NB4 (cell line): Measurements from ENCODE around the gene RPS23.

ENCODE experiments used
- MYC ChIP-seq: IDR thresholded peaks from 2 replicates; pipeline ENCODE4 v1.6.1; 2011; ENCODE audit warnings: low read depth, low read length
- POLR2A ChIP-seq: IDR thresholded peaks from 2 replicates; pipeline ENCODE4 v1.6.1; 2011; ENCODE audit warnings: mild to moderate bottlenecking; ENCODE audit not compliant: insufficient read length; ENCODE audit errors: extremely low read depth
- TF ChIP-seq, protein P1 (sequence below): IDR thresholded peaks from one replicate; pipeline ENCODE4 v1.5.1; 2012; ENCODE audit warnings: low read depth, low read length
- TF ChIP-seq, protein P2 (sequence below): IDR thresholded peaks from 2 replicates; pipeline ENCODE4 v1.6.1; 2011; ENCODE audit warnings: low read depth, low read length

DNA sequence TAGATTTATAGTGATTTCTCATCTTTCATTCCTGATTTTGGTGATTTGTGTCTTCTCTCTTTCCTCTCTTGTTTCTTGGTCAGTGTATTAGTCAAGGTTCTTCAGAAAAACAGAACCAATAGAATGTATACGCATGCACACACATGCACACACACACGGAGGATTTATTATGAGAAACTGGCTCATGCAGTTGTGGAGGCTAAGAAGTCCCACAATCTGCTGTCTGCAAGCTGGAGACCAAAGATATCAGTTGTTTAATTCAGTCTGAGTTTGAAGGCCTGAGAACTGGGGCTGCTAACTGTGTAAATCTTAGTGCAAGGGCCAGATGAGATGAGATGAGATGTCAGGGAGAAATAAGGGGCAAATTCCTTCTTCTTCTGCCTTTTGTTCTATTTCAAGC is 5.7 kb upstream of the RPS23 start:
- TF ChIP-seq POLR2A: no peak
- TF ChIP-seq, protein P1, sequence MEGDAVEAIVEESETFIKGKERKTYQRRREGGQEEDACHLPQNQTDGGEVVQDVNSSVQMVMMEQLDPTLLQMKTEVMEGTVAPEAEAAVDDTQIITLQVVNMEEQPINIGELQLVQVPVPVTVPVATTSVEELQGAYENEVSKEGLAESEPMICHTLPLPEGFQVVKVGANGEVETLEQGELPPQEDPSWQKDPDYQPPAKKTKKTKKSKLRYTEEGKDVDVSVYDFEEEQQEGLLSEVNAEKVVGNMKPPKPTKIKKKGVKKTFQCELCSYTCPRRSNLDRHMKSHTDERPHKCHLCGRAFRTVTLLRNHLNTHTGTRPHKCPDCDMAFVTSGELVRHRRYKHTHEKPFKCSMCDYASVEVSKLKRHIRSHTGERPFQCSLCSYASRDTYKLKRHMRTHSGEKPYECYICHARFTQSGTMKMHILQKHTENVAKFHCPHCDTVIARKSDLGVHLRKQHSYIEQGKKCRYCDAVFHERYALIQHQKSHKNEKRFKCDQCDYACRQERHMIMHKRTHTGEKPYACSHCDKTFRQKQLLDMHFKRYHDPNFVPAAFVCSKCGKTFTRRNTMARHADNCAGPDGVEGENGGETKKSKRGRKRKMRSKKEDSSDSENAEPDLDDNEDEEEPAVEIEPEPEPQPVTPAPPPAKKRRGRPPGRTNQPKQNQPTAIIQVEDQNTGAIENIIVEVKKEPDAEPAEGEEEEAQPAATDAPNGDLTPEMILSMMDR: no peak
- TF ChIP-seq, protein P2, sequence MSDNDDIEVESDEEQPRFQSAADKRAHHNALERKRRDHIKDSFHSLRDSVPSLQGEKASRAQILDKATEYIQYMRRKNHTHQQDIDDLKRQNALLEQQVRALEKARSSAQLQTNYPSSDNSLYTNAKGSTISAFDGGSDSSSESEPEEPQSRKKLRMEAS: no peak
- no peak for TF ChIP-seq MYC
